ENCODE results near the gene LMX1A. TPM values are rescaled to one million over a fixed set of nuclear protein-coding genes. Genes with fewer than 3 reads are reported as not detected.

The LMX1A gene
- total and polyA plus RNA-seq, 9 of the 15 experiments (the other 6 are each of a cell fraction or from before 2014, with no cell fraction given): not detected

DNA sequence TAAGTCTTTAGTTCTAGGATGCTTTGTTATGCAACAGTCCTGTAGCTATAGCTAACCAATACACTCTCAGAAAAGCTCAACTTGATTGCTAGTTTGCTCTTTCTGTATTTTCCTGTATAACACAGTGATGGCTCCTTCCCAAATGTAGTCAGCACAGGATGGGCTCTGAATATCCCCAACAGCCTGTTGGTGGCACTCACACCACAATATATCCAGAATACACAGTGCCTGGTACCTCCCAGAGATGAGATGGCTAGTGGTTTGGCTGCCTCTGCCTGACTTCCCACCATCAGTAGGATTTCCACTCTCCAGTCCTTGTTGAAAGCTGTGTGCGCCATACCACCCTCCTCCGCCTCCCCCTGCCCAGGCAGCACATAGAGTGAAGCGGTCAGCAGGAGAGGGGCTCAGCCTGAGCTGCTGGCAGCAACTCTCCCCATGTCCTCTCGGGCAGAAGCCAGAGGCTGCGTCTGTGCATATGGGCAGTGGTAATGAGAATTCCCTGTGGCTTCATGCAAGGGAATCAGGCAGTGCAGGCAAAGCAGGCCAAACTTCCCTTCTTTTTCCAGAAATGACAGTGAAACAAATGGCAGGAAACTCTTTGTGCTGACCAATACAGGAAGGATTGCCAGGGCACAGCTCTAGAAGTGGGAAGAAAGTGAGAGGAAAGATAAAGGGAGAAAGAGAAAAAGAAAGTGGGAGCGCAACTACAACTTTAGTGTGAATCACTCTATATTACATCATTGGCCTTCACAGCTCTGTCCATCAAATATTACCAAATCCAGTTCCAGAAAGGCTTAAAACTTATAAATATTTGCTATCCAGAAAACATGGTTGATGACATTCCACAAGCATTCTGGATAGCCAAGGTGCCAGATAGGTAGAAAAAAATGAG is 49.7 kb downstream of the LMX1A start (continued):
- TF ChIP-seq FOXP4 (CRISPR knock-in tag; IDR thresholded peaks at IDR 0.05; ENCODE audit: borderline replicate concordance) (no peak), GATAD2A (IDR thresholded peaks at IDR 0.05) (no peak)

GRCh38 chr1:165303386-165303785 is 53.1 kb downstream of the LMX1A start:
- peaks cover 0 to under 1% of the 10 kb centered on the region in 2 experiments; a peak in 1 of 5 replicates for H3K27me3 ChIP-seq (ENCODE audit: control insufficient read depth in 2 of 2, insufficient read depth in 2 of 2, low read length in 2 of 2)
- no peak for FAIRE-seq

More at GRCh38 chr1:165303386-165303785, 53.1 kb downstream of the LMX1A start:
- Histone ChIP-seq H3K9ac (ENCODE audit: insufficient read depth in 1 of 2, low read depth in 2 of 2, low read length in 2 of 2) (no peak overlapping the region), H3K27ac (ENCODE audit: extremely low read depth, low read depth, low read length) (no peak overlapping the region), H3K4me3 (no peak overlapping the region), H4K20me1 (replicated peaks; ENCODE audit: control insufficient read depth, insufficient read depth, low read length) (no peaks in the 10 kb centered on the region; the same call in 1 of the 2 replicates), H3K4me2 (ENCODE audit: insufficient read depth, low read length) (no peak overlapping the region), H3K4me1 (replicated peaks in 1 of 2; ENCODE audit: control insufficient read depth in 2 of 2, insufficient read depth in 2 of 2, low read length in 2 of 2) (no peaks in the 10 kb centered on the region), H3K79me2 (ENCODE audit: control insufficient read depth, insufficient read depth, low read length) (no peaks in the 10 kb centered on the region), H3K36me3 (ENCODE audit: control insufficient read depth, insufficient read depth, low read length) (no peaks in the 10 kb centered on the region), H2AFZ (ENCODE audit: low read depth, low read length) (no peak overlapping the region), H3K9me1 (ENCODE audit: control insufficient read depth, insufficient read depth, low read length) (no peaks in the 10 kb centered on the region), H3K9me3 (replicated peaks; ENCODE audit: control insufficient read depth, insufficient read depth, low read depth, low read length) (no peaks in the 10 kb centered on the region)
- BruUV-seq (replicated peaks): no TSS peak
- intact Hi-C loops (cut with micrococcal nuclease) (no loop called here), in situ Hi-C loops (cut with MboI) (no loop called here)
- TF ChIP-seq CHD1 (IDR thresholded peaks at IDR 0.05; ENCODE audit: low read length) (no peak), TSC22D4 (tag; IDR thresholded peaks at IDR 0.05) (no peak), ZNF324 (CRISPR knock-in tag; IDR thresholded peaks at IDR 0.05) (no peak), FOXP1 (CRISPR knock-in tag; IDR thresholded peaks at IDR 0.05) (no peak), ATF1 (CRISPR knock-in tag; IDR thresholded peaks at IDR 0.05) (no peak), ATF1 (tag; IDR thresholded peaks at IDR 0.05) (no peak), NFRKB (IDR thresholded peaks at IDR 0.05; ENCODE audit: low read depth) (no peak)
- ChIA-PET POLR2A (interaction anchor here (1.4 kb wide), 1 partner anchor 13 kb away, joined by 3 read pairs; no protein-coding TSS in a partner anchor), CTCF (ENCODE audit: low intra/inter-chr PET ratio) (no interaction called here)
- DNase-seq (ENCODE audit: extremely low read depth in 1 of 4, low spot score in 3 of 4): peak in 2 of 4 experiments; percentile 8 to 21
- 0% methylated on average over 8 of the region's 8 CpGs for WGBS (ENCODE audit: insufficient coverage, low coverage, missing lambda C conversion rate)
- ATAC-seq: no peak; the same call in 2 of the 3 replicates
